Measurements from ENCODE around the gene NRP2. TPM values are rescaled to one million over a fixed set of nuclear protein-coding genes. Genes with fewer than 3 reads are reported as not detected.
A peak's percentile ranks its signal among the peaks of the same experiment; 100 is the strongest.

Gene NRP2
- total RNA-seq, 1 donor from 2014 or later: 27.8 TPM

DNA sequence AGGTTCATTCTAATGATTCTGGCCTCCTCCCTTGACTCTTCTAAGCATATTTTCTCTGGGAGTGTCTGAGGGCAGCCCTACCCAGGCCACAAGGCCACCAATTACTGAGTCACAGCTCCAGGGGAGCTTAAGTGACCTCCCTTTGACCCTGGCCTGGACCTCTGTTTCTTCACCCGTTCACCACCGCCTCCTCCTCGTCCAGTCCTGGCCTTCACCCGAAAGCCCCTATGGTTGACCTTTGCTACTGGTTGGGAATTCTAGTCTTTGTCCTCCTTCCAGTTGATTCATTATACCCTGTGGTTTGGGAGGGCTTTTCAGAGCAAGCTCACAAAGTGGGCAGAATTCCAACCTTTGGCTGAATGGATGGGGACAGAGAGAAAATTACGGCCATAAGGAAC, 72.6 kb downstream of the NRP2 start:
- Histone ChIP-seq H3K4me1 (peaks cover 18% of the 10 kb centered on the region), H4K20me1 (ENCODE audit: low read depth) (no peaks in the 10 kb centered on the region), H3K36me3 (no peaks in the 10 kb centered on the region), H3K27me3 (no peaks in the 10 kb centered on the region), H3F3A (ENCODE audit: low read depth) (no peaks in the 10 kb centered on the region), H2AFZ (replicated peaks) (no peak overlapping the region), H3K9me3 (ENCODE audit: low read depth) (no peaks in the 10 kb centered on the region), H3K79me2 (ENCODE audit: low read depth) (no peaks in the 10 kb centered on the region), H3K9ac (no peak overlapping the region), H3K4me2 (no peak overlapping the region), H3K4me3 (no peak overlapping the region), H3K27ac (no peak overlapping the region)
- Mint-ChIP-seq H3K36me3 (peaks cover 5% of the 10 kb centered on the region), H3K27me3 (ENCODE audit: insufficient read depth, low read depth) (peaks cover 5% of the 10 kb centered on the region), H3K4me3 (no peak overlapping the region), H3K27ac (no peak overlapping the region), H3K4me1 (peaks cover 19% of the 10 kb centered on the region), H3K9me3 (no peaks in the 10 kb centered on the region)
- peak; percentile 31 for DNase-seq (ENCODE audit: low spot score)
- no peak for TF ChIP-seq EZH2phosphoT487 (IDR thresholded peaks at IDR 0.05)
- TF ChIP-seq, protein P1, sequence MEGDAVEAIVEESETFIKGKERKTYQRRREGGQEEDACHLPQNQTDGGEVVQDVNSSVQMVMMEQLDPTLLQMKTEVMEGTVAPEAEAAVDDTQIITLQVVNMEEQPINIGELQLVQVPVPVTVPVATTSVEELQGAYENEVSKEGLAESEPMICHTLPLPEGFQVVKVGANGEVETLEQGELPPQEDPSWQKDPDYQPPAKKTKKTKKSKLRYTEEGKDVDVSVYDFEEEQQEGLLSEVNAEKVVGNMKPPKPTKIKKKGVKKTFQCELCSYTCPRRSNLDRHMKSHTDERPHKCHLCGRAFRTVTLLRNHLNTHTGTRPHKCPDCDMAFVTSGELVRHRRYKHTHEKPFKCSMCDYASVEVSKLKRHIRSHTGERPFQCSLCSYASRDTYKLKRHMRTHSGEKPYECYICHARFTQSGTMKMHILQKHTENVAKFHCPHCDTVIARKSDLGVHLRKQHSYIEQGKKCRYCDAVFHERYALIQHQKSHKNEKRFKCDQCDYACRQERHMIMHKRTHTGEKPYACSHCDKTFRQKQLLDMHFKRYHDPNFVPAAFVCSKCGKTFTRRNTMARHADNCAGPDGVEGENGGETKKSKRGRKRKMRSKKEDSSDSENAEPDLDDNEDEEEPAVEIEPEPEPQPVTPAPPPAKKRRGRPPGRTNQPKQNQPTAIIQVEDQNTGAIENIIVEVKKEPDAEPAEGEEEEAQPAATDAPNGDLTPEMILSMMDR (IDR thresholded peaks at IDR 0.05): no peak
- no peak for TF ChIP-seq EZH2 (IDR thresholded peaks at IDR 0.05)

DNA sequence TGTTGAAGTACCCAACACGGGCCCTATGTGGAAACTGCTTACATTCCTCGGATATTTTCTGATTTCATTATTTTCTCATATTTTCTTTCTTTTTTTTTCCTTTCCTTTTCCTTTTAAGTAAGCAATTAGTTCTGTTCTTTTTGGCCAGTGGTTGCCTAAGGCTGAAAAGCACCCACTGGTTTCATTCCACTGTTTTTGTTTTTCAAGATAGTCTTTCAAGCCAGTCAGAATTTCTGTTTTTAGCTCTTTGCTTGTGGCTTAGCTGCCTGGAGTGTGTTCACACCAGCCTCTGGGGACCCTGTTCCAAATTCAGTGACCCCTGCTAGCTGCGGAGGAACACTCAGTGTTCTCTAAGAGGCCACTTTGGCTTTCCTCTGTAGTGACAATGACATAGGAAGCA, 73.6 kb downstream of the NRP2 start:
- H3K4me1 ChIP-seq: peaks cover 18% of the 10 kb centered on the region
- no peak overlapping the region for H2AFZ ChIP-seq (replicated peaks)
- H4K20me1 ChIP-seq (ENCODE audit: low read depth): no peaks in the 10 kb centered on the region
- H3K9ac ChIP-seq: no peak overlapping the region
- TF ChIP-seq, protein P1 (IDR thresholded peaks at IDR 0.05): no peak
- no peak for TF ChIP-seq EZH2phosphoT487 (IDR thresholded peaks at IDR 0.05)
- TF ChIP-seq EZH2 (IDR thresholded peaks at IDR 0.05): no peak
- no peak for DNase-seq (ENCODE audit: low spot score)
- H3K4me3 ChIP-seq: no peak overlapping the region
- no peaks in the 10 kb centered on the region for H3K9me3 ChIP-seq (ENCODE audit: low read depth)
- no peak overlapping the region for H3K27ac Mint-ChIP-seq
- H3K4me1 Mint-ChIP-seq: peaks cover 22% of the 10 kb centered on the region
- H3K36me3 Mint-ChIP-seq: peaks cover 5% of the 10 kb centered on the region
- H3K36me3 ChIP-seq: no peaks in the 10 kb centered on the region
- H3K27ac ChIP-seq: no peak overlapping the region
- peaks cover 5% of the 10 kb centered on the region for H3K27me3 Mint-ChIP-seq (ENCODE audit: insufficient read depth, low read depth)
- H3K27me3 ChIP-seq: no peaks in the 10 kb centered on the region
- no peaks in the 10 kb centered on the region for H3K79me2 ChIP-seq (ENCODE audit: low read depth)
- H3F3A ChIP-seq (ENCODE audit: low read depth): no peaks in the 10 kb centered on the region
- H3K4me3 Mint-ChIP-seq: no peak overlapping the region
- no peak overlapping the region for H3K4me2 ChIP-seq
- H3K9me3 Mint-ChIP-seq: no peaks in the 10 kb centered on the region

DNA sequence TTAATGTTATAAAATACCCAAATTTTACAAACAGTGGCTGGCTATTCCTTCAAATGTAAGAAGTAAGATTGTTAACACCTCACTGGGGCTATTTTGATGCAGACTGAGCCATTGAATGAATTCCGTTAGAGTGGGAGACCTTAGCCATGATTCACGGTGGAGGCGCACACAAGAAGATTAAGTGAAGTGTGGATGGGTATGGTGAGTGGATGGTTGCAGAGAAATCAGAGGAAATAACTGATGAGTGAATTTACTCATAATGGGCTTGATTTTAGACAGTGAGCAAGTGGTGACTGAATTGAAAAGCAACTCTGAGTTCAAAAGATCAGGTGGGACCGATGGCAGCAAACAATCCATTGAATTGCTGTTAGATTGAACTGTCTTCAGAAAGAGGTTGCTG, 75.0 kb downstream of the NRP2 start:
- H3K27me3 Mint-ChIP-seq (ENCODE audit: insufficient read depth, low read depth): peaks cover 3% of the 10 kb centered on the region
- Histone ChIP-seq H3K4me1 (peaks cover 18% of the 10 kb centered on the region), H3K27ac (no peak overlapping the region), H4K20me1 (ENCODE audit: low read depth) (no peaks in the 10 kb centered on the region), H3K4me2 (no peak overlapping the region), H3K4me3 (no peak overlapping the region), H2AFZ (replicated peaks) (no peak overlapping the region), H3K9me3 (ENCODE audit: low read depth) (no peaks in the 10 kb centered on the region), H3K9ac (no peak overlapping the region), H3F3A (ENCODE audit: low read depth) (no peaks in the 10 kb centered on the region), H3K79me2 (ENCODE audit: low read depth) (no peaks in the 10 kb centered on the region), H3K36me3 (no peaks in the 10 kb centered on the region), H3K27me3 (no peaks in the 10 kb centered on the region)
- H3K4me1 Mint-ChIP-seq: peaks cover 32% of the 10 kb centered on the region
- H3K36me3 Mint-ChIP-seq: peaks cover 3% of the 10 kb centered on the region
- TF ChIP-seq, protein P1 (IDR thresholded peaks at IDR 0.05): no peak
- no peak for TF ChIP-seq EZH2phosphoT487 (IDR thresholded peaks at IDR 0.05)
- TF ChIP-seq EZH2 (IDR thresholded peaks at IDR 0.05): no peak
- no peak overlapping the region for H3K4me3 Mint-ChIP-seq
- DNase-seq (ENCODE audit: low spot score): no peak
- no peak overlapping the region for H3K27ac Mint-ChIP-seq
- no peaks in the 10 kb centered on the region for H3K9me3 Mint-ChIP-seq
